ENCODE measurements around the gene CDCA5. TPM values are rescaled to one million over a fixed set of nuclear protein-coding genes. Genes with fewer than 3 reads are reported as not detected.
A peak's percentile ranks its signal among the peaks of the same experiment; 100 is the strongest.

Gene CDCA5, protein sequence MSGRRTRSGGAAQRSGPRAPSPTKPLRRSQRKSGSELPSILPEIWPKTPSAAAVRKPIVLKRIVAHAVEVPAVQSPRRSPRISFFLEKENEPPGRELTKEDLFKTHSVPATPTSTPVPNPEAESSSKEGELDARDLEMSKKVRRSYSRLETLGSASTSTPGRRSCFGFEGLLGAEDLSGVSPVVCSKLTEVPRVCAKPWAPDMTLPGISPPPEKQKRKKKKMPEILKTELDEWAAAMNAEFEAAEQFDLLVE
- total RNA-seq: 1 to 10 TPM in 1 of 4 donors, under 1 TPM in 2, not detected in 1; 0.36 to 1.3 (median 1.00) TPM

GRCh38 chr11:65083834-65084597 is at the start of gene CDCA5, which contains the start of gene ZFPL1:
Gene CDCA5, minus strand, starts transcription at chr11:65084040. Its CDS starts 62 bp downstream, at chr11:65083978.
Gene ZFPL1, plus strand, starts transcription at chr11:65084222. Its CDS starts 477 bp downstream, at chr11:65084699.
- intact Hi-C loops (cut with DNase I; ENCODE audit: low total_unique reads) (loop anchor here (1.0 to 5.0 kb wide), 7 partner anchors 12 to 1261 kb away; partner anchors contain the start of genes BRMS1, FAU, MRPL49 and SAC3D1), in situ Hi-C loops (cut with MboI; ENCODE audit: low sequenced_read_pairs in 4 of 4) (no loop called here)
- DNase-seq: peak; percentile 90 to 93
- Histone ChIP-seq H3K27me3 (no peaks in the 10 kb centered on the region), H3K36me3 (peaks cover 0 to 38% of the 10 kb centered on the region in 2 donors), H3K9me3 (no peaks in the 10 kb centered on the region), H3K27ac (peak within 1 kb of the TSS; percentile 90 to 98 (median 91)), H3K4me1 (peaks cover 12 to 18% of the 10 kb centered on the region in 2 donors), H3K4me3 (peak within 1 kb of the TSS; percentile 71 to 95 (median 81))
- peak; percentile 98 to 99 for ATAC-seq
- TF ChIP-seq CTCF (IDR thresholded peaks at IDR 0.05 in 4 of 5, conservative IDR thresholded peaks at IDR 0.05 in 1 of 5) (peak in 1 of 5 experiments; percentile 4), POLR2A (IDR thresholded peaks at IDR 0.05) (peak; percentile 12 to 52)

DNA sequence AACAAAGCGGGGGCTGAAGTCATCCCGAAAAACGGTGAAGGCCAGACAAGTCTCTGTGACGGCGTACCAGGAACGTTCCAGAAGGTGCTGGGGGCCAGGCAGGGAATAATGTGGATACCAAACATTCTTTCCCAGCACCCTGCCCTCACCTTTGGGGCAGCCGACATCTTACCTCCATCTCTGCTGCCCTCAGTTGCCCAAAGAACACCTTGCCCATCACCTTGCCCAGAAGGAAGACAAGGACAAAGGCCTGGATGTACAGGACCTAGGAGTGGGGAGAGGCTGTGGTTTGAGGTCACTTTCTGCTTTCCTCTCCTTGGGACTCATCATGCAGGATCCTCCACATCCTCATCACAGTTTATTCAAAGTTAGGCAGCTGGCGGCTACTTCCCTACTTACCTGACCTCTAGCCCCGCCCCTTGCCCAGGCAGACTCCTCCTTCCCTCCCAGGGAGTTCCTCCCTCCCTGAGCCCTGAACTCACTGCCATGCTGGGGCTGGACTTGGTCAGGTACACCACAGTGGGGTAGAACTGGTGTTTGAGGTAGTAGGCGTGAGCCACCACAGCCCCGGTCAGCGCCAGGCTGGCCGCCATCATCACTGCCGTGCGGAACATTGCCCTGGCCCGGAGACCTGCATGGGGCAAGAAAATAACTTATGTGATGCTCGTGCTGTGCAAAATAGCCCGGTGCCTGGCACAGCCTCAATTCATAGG is 49.3 kb upstream of the CDCA5 start:
- intact Hi-C loops (cut with DNase I; ENCODE audit: low total_unique reads) (loop anchor here (2.0 kb wide), 1 partner anchor 724 kb away; no protein-coding TSS in a partner anchor), in situ Hi-C loops (cut with MboI; ENCODE audit: low sequenced_read_pairs in 4 of 4) (no loop called here)
- peak overlapping the region; percentile 84 to 99 (median 92) for H3K4me3 ChIP-seq
- peak overlapping the region; percentile 87 to 99 (median 98) for H3K27ac ChIP-seq
- ATAC-seq: no peak
- no peaks in the 10 kb centered on the region for H3K27me3 ChIP-seq
- peaks cover 27 to 29% of the 10 kb centered on the region in 2 donors for H3K4me1 ChIP-seq
- H3K36me3 ChIP-seq: peaks cover 0 to 48% of the 10 kb centered on the region in 2 donors
- no peaks in the 10 kb centered on the region for H3K9me3 ChIP-seq
- DNase-seq: no peak
- TF ChIP-seq POLR2A (IDR thresholded peaks at IDR 0.05) (no peak), CTCF (IDR thresholded peaks at IDR 0.05 in 4 of 5, conservative IDR thresholded peaks at IDR 0.05 in 1 of 5) (no peak)

DNA sequence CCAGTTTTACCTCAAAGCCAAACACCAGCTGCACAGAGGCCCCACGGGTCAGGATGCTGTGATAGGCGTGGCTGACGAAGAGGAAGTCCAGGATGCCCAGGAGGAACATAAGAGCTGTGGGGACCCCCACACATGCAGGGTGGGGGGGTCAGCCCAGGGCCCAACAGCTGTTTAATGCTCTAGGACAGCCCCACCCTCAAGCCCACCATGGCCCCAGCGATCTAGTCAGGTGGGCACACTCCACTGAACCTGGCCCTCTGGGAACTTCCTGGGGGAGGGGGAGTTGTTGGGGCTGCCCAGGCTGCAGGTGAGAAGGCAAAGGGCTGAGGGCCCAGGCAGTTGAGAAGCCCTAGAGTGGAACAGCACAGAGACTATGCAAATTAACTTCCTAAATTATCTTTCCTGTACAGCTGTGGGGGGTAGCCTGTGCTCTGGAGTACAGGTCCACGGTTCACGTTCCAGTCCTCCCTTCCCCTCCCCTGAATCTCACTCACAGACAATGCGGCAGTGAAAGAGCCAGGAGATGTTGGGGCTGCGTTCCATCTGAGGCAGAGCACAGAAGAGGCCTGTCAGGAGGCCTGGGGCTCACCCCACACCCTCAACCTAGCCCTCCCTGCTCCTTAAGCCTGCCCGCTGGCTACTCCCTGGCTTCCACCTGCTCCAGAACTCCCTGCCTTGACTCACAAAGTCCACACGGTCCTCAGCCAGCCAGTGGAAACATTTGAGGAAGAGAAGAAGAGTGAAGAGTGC is 48.6 kb upstream of the CDCA5 start:
- Histone ChIP-seq H3K36me3 (peaks cover 0 to 55% of the 10 kb centered on the region in 2 donors), H3K27me3 (no peaks in the 10 kb centered on the region), H3K27ac (peak overlapping the region in 2 of 4 donors; percentile 13 to 99), H3K4me1 (peaks cover 27 to 29% of the 10 kb centered on the region in 2 donors), H3K4me3 (no peak overlapping the region), H3K9me3 (no peaks in the 10 kb centered on the region)
- intact Hi-C loops (cut with DNase I; ENCODE audit: low total_unique reads) (loop anchor here (2.0 kb wide), 1 partner anchor 724 kb away; no protein-coding TSS in a partner anchor), in situ Hi-C loops (cut with MboI; ENCODE audit: low sequenced_read_pairs in 4 of 4) (no loop called here)
- no peak for DNase-seq
- TF ChIP-seq CTCF (IDR thresholded peaks at IDR 0.05 in 4 of 5, conservative IDR thresholded peaks at IDR 0.05 in 1 of 5): no peak
- TF ChIP-seq POLR2A (IDR thresholded peaks at IDR 0.05): no peak
- no peak for ATAC-seq

DNA sequence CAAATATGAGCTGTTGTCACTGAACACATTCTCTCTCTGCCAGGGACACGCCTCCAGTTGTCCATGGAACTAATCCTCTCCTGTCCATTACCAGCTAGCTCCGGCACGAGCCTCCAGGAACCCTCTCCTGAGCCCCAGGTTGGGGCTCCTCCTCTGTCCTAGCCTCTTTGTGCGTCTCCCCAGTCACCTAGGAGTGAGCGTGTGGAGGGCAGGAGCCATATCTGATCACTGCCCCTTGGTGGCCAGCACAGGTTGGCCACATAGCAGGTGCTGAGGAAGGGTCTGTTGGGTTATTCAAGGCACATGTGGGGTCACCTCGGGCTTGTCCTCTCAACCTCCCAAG is 48.0 kb upstream of the CDCA5 start:
- in situ Hi-C loops (cut with MboI; ENCODE audit: low sequenced_read_pairs in 4 of 4): no loop called here
- ATAC-seq: no peak
- H3K4me1 ChIP-seq: peaks cover 27 to 29% of the 10 kb centered on the region in 2 donors
- intact Hi-C loops (cut with DNase I; ENCODE audit: low total_unique reads): loop anchor here (2.0 kb wide), 1 partner anchor 725 kb away; no protein-coding TSS in a partner anchor
- peaks cover 0 to 60% of the 10 kb centered on the region in 2 donors for H3K36me3 ChIP-seq
- H3K27me3 ChIP-seq: no peaks in the 10 kb centered on the region
- TF ChIP-seq POLR2A (IDR thresholded peaks at IDR 0.05): no peak
- TF ChIP-seq CTCF (IDR thresholded peaks at IDR 0.05 in 4 of 5, conservative IDR thresholded peaks at IDR 0.05 in 1 of 5): no peak
- no peak for DNase-seq
- H3K27ac ChIP-seq: peak overlapping the region in 1 of 4 donors; percentile 31
- H3K9me3 ChIP-seq: no peaks in the 10 kb centered on the region
- H3K4me3 ChIP-seq: no peak overlapping the region

Data from gastrocnemius medialis (tissue), 4 donors.